Middle frontal gyrus (tissue), 1 donor: ENCODE data around the gene ZNF710.
"Not testable (repeated sequence)": the region's sequence is repeated elsewhere in the genome, so short reads cannot be mapped to it uniquely, and the experiment has no call there.

ENCODE experiments used
- DNase-seq: peaks from one replicate; pipeline ENCODE4 v3.0.0-alpha.2; 2015; ENCODE audit warnings: low spot score; ENCODE audit errors: extremely low spot score

Gene ZNF710

GRCh38 chr15:90059208-90059985 lies 58.3 kb downstream of the ZNF710 start:
- no peak for DNase-seq

- no peak for DNase-seq
These were observed 59.7 kb downstream of the ZNF710 start for GRCh38 chr15:90060797-90061196.

- DNase-seq, result no peak
These were observed 60.9 kb downstream of the ZNF710 start for GRCh38 chr15:90062023-90062442.

GRCh38 chr15:90062462-90062932 lies 61.4 kb downstream of the ZNF710 start:
- no peak for DNase-seq

DNA sequence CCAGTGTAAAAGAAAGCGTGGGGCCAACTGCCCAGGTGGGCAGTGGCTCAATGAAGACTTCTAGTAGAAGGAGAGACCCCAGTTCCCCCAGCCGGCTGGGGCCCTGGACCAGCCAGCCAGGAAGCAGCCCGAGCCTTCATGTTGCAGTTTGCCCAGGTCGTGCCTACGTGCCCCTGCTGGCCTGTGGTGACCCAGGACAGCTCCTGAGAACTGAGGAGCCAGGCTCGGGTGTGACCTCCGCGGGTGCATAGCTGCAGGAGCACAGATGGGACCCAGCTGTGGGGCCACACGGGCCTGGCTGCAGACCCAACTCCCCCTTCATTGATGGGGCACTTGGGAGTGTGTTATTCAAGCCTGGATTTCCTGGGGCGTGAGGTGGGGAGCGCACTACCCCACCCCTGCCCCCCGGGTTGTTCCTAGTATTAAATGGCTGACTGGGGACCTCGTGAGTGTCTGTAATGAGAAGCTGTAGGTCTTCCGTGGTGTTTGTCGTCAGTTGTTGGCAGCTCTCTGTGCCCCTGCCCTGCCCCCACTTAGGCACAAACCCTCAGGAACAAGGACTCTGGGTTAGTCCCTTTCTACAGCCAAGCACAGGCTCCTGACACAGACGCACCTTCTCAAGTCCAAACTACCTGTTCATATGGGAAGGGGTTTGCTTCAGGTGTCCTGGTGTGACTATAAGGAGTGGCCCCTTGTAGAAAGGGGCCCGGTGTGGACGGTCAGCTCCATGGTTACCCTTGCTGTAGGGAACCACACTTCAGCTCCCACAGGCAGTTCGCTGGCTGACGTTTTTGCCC lies 62.0 kb downstream of the ZNF710 start:
- DNase-seq, result no peak

DNA sequence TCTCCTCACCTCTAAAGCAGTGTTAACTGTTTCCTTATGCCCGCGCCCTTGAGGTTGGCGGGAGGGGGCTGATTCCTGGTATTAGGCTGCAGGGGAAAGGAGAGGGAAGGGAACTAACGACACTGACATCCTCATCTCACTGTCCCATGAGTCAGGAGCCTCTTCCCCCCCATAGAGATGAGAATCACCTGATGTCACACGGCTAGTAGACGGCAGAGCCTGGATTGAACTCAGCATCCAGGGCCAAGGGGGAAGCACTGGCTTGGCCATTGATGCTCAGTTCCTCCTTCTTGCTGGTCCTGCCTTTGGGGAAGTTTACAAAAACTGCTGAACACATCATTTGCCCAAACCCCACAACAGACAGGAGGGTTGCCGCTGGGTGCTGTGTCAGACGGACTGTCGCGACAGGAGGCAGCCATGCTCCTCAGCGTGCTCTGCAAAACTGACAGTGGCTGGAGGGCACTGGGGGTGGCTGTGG lies 62.7 kb downstream of the ZNF710 start:
- no peak for DNase-seq

- no peak for DNase-seq
These were observed 64.0 kb downstream of the ZNF710 start for GRCh38 chr15:90064911-90065681.

- no peak for DNase-seq
These were observed 64.5 kb downstream of the ZNF710 start for GRCh38 chr15:90065682-90066049.

GRCh38 chr15:90067181-90067952 lies 66.2 kb downstream of the ZNF710 start:
- no peak for DNase-seq

DNA sequence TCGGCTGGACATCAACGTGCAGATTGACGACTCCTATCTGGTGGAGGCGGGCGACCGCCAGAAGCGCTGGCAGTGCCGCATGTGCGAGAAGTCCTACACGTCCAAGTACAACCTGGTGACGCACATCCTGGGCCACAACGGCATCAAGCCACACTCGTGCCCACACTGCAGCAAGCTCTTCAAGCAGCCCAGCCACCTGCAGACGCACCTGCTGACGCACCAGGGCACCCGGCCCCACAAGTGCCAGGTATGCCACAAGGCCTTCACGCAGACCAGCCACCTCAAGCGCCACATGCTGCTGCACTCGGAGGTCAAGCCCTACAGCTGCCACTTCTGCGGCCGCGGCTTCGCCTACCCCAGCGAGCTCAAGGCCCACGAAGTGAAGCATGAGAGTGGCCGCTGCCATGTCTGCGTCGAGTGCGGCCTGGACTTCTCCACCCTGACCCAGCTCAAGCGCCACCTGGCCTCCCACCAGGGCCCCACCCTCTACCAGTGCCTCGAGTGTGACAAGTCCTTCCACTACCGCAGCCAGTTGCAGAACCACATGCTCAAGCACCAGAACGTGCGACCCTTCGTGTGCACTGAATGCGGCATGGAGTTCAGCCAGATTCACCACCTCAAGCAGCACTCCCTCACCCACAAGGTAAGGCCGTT lies 67.0 kb downstream of the ZNF710 start:
- DNase-seq, result no peak

DNA sequence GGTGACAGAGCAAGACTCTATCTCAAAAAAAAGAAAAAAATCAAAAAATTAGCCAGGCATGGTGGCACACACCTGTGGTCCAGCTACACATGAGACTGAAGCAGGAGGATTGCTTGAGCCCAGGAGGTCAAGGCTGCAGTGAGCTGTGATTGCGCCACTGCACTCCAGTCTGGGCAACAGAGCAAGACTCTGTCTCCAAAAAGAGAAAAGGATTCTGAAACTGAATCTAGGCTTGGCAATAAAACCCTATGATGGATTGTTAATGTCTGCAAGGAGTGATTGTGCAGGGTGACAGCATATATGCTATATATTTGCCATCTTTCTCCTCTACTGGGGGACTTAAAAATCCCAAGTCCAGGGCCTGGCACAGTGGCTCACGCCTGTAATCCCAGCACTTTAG lies 69.5 kb downstream of the ZNF710 start:
- not testable (repeated sequence) for DNase-seq

- DNase-seq, result no peak
These were observed 70.2 kb downstream of the ZNF710 start for GRCh38 chr15:90071220-90071807.

DNA sequence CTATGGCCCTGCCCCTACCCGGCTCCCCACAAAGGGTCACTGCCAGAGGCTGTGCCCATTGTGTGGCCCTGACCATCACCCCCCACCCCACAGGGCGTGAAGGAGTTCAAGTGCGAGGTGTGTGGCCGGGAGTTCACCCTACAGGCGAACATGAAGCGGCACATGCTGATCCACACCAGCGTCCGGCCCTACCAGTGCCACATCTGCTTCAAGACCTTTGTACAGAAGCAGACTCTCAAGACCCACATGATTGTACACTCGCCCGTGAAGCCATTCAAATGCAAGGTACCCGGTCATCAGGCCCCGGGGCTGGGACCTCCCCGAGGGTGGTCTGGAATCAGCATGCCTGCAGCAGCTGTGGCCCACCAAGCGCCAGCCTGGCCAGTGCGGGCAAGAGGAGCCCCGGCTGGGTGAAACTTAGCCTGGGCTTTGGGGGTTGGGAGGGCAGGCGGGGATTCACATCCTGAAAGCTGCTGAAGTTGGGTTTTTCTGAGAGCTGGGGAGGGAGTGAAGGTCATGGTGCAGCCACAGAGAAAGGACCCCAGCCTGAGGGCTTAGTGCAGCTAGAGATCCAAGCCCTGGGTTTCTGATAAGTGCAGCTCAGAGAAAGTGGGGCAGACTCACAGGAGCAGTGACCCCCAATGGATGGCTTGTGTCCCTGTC lies 72.0 kb downstream of the ZNF710 start:
- no peak for DNase-seq

DNA sequence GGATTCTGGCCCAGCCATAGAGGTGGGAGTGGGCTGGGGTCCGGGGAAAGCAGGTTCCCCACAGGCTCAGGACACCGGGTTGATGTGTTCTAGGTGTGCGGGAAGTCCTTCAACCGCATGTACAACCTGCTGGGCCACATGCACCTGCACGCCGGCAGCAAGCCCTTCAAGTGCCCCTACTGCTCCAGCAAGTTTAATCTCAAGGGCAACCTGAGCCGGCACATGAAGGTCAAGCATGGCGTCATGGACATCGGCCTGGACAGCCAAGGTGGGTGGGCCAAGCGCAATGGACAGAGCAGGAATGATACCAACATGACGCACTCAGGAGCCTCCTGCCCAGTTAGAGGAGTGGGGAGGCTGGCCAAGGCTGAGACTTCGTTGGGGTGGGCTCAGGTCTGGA lies 72.9 kb downstream of the ZNF710 start:
- no peak for DNase-seq

- no peak for DNase-seq
These were observed 73.8 kb downstream of the ZNF710 start for GRCh38 chr15:90074916-90075315.

DNA sequence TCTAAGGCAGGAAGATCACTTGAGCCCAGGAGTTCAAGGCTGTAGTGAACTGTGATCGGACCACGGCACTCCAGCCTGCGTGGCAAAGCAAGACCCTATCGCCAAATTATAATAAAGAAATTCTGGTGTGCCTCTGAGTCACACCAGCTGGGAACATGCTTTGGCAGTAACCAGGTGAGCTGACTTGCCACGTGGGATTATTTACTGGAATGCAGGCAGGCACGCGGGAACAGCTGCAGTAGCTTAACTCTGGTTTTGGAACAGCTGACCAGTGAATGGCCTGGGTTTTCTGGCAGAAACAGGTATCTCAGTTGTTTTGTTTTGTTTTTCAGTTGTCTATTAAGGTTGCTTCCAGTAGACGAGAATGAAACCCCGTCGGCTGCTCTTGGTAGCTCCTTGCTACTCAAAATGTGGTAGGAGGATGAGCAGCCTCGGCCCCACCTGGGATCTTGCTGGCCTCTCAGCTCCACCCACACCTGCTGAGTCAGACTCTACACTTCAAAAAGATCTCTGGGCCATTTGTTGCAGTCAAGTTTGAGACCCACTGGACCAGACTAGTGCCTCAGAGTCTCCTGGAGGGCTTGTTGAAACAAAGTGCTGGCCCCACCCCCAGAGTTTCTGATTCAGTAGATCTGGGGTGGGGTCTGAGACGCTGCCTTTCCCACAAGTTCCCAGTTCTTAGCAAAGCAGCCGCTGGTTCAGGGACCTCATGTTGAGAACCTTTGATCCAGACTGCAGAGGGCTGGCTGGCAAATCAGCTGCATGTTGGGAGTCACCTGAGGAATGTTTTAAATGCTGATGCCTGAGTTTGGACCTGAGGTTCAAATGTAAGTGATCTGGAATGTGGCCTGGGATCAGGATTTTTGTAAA lies 74.5 kb downstream of the ZNF710 start:
- no peak for DNase-seq

- no peak for DNase-seq
These were observed 75.6 kb downstream of the ZNF710 start for GRCh38 chr15:90076716-90077115.

GRCh38 chr15:90078965-90079364 lies 77.8 kb downstream of the ZNF710 start:
- no peak for DNase-seq
